Stomach (tissue), 9 donors: ENCODE results near the gene FANCC. TPM values are rescaled to one million over a fixed set of nuclear protein-coding genes. Genes with fewer than 3 reads are reported as not detected.

Experiments used
- DNase-seq, 2 donors: peaks; one replicate each; pipeline versions ENCODE4 v3.0.0 to v3.0.0-alpha.2; 2013 to 2019
- H3K27ac ChIP-seq, 5 donors: fragments of 200-600 bp in 4 of 5; sonication (generic) in 4 of 5; one replicate each; pipeline ENCODE4 v1.5.1; 2013 to 2019; ENCODE audit warnings: mild to moderate bottlenecking in 1 of 5, moderate library complexity in 1 of 5
- H3K27me3 ChIP-seq, 3 donors: fragments of 200-600 bp; sonication (generic); one replicate each; pipeline ENCODE4 v1.5.1; 2017 to 2019; ENCODE audit warnings: mixed run types in 1 of 3
- H3K36me3 ChIP-seq, 4 donors: fragments of 200-600 bp; sonication (generic); 1 replicate in 3 of 4; 2 replicates in 1 of 4; pipeline ENCODE4 v1.5.1; 2016 to 2019
- H3K4me1 ChIP-seq, 4 donors: fragments of 200-600 bp; sonication (generic); one replicate each; pipeline ENCODE4 v1.5.1; 2016 to 2019
- H3K4me3 ChIP-seq, 4 donors: fragments of 200-600 bp; sonication (generic) in 3 of 4; one replicate each; pipeline ENCODE4 v1.5.1; 2016 to 2019; ENCODE audit warnings: mild to moderate bottlenecking in 1 of 4
- H3K9me3 ChIP-seq, 4 donors: fragments of 200-600 bp; sonication (generic); one replicate each; pipeline ENCODE4 v1.5.1; 2016 to 2019
- CTCF ChIP-seq, 7 experiments: fragments of 450-650 bp in 4 of 7; fragments of 200-600 bp in 3 of 7; sonication (generic) in 3 of 7; IDR thresholded peaks; one replicate each; pipeline ENCODE4 v1.5.1; 2016 to 2019; ENCODE audit warnings: antibody characterized with exemption in 7 of 7, control low read depth in 2 of 7, mild to moderate bottlenecking in 1 of 7
- EP300 ChIP-seq: sonication (generic); formaldehyde crosslinking; IDR thresholded peaks from one replicate; pipeline ENCODE4 v1.6.1; 2017; ENCODE audit warnings: antibody characterized with exemption
- POLR2A ChIP-seq, 4 donors: fragments of 450-650 bp; IDR thresholded peaks; one replicate each; pipeline ENCODE4 v1.6.1; 2016; ENCODE audit warnings: antibody characterized with exemption in 4 of 4, control low read depth in 2 of 4, mild to moderate bottlenecking in 1 of 4, moderate library complexity in 1 of 4
- POLR2AphosphoS5 ChIP-seq, 3 donors: sonication (generic); formaldehyde crosslinking; IDR thresholded peaks; one replicate each; pipeline ENCODE4 v1.6.1; 2016; ENCODE audit warnings: antibody characterized with exemption in 3 of 3
- WGBS, 5 donors: extraction: QIAGEN DNeasy Blood & Tissue Kit in 3 of 5; methylation state at CpG; one replicate each; pipeline versions ENCODE4 v1.1.5 to v1.1.7; 2013 to 2018; 5-methylcytosine and 5-hydroxymethylcytosine counted together
- intact Hi-C: fragments of 100-400 bp; cut with DNase I; formaldehyde crosslinking; loops from one replicate; pipeline ENCODE4 v1.15.1; 2023; ENCODE audit warnings: low total_unique reads
- polyA plus RNA-seq, 3 donors: library from polyadenylated mRNA; stranded (reverse); fragments of 200-250 nt; gene quantifications; one replicate each; pipeline ENCODE4 v1.2.3, GENCODE V29; 2013
- total RNA-seq, 5 donors: library from RNA; depleted of rRNA; stranded (reverse); fragments of >200 nt; gene quantifications; one replicate each; pipeline versions ENCODE4 v1.1.0 to v1.2.3, GENCODE V29; 2014 to 2016
- donor health status: healthy with polysubstance abuse.
- donor health status: Bipolar disorder and iron deficiency.
- donor health status: healthy.

Gene FANCC
- total and polyA plus RNA-seq, 8 donors, result 3.1 to 24.5 (median 7.1) TPM

GRCh38 chr9:95171001-95171400, 146.5 kb downstream of the FANCC start:
- DNase-seq, result peak in 1 of 2 donors; percentile 65
- WGBS, 5 donors, result 52 to 64% (median 59%) methylated on average over 4 of the region's 4 CpGs
- H3K27me3 ChIP-seq, result no peaks in the 10 kb centered on the region
- no peak overlapping the region for H3K27ac ChIP-seq
- TF ChIP-seq CTCF (IDR thresholded peaks at IDR 0.05) (no peak), EP300 (no peak), POLR2AphosphoS5 (IDR thresholded peaks at IDR 0.05) (no peak), POLR2A (IDR thresholded peaks at IDR 0.05) (no peak)
- H3K9me3 ChIP-seq, result no peaks in the 10 kb centered on the region
- H3K4me3 ChIP-seq, result no peak overlapping the region
- H3K36me3 ChIP-seq, result peaks cover 0 to 4% (median 0%) of the 10 kb centered on the region in 4 donors
- peaks cover 0 to 10% (median 0%) of the 10 kb centered on the region in 4 donors for H3K4me1 ChIP-seq
- intact Hi-C loops, result no loop called here

GRCh38 chr9:95167998-95168397, 149.5 kb downstream of the FANCC start:
- H3K4me3 ChIP-seq, result no peak overlapping the region
- TF ChIP-seq EP300 (no peak), CTCF (IDR thresholded peaks at IDR 0.05) (peak in 5 of 7 experiments; percentile 68 to 87 (median 80)), POLR2AphosphoS5 (IDR thresholded peaks at IDR 0.05) (no peak), POLR2A (IDR thresholded peaks at IDR 0.05) (no peak)
- intact Hi-C loops, result no loop called here
- WGBS, 5 donors, result 43 to 61% (median 54%) methylated on average over 4 of the region's 4 CpGs
- peaks cover 0 to 10% (median 0%) of the 10 kb centered on the region in 4 donors for H3K4me1 ChIP-seq
- H3K27me3 ChIP-seq, result no peaks in the 10 kb centered on the region
- peak; percentile 60 to 70 for DNase-seq
- H3K27ac ChIP-seq, result no peak overlapping the region
- H3K36me3 ChIP-seq, result peaks cover 0 to 4% (median 0%) of the 10 kb centered on the region in 4 donors
- H3K9me3 ChIP-seq, result peaks cover 0 to 3% (median 0%) of the 10 kb centered on the region in 4 donors

- no peaks in the 10 kb centered on the region for H3K36me3 ChIP-seq
- H3K4me1 ChIP-seq, result no peaks in the 10 kb centered on the region
- no peak for DNase-seq
- H3K27me3 ChIP-seq, result no peaks in the 10 kb centered on the region
- H3K9me3 ChIP-seq, result peaks cover 0 to 3% (median 0%) of the 10 kb centered on the region in 4 donors
- WGBS, 5 donors, result 85 to 93% (median 91%) methylated on average over 1 of the region's 1 CpG
- no peak overlapping the region for H3K27ac ChIP-seq
- TF ChIP-seq CTCF (IDR thresholded peaks at IDR 0.05) (no peak), POLR2A (IDR thresholded peaks at IDR 0.05) (no peak), EP300 (no peak), POLR2AphosphoS5 (IDR thresholded peaks at IDR 0.05) (no peak)
- H3K4me3 ChIP-seq, result no peak overlapping the region
- intact Hi-C loops, result no loop called here
Observed at GRCh38 chr9:95165004-95165403, 152.5 kb downstream of the FANCC start.

GRCh38 chr9:95157481-95158151, 159.9 kb downstream of the FANCC start:
- Histone ChIP-seq H3K4me1 (peaks cover 0 to 18% (median 5%) of the 10 kb centered on the region in 4 donors), H3K9me3 (no peaks in the 10 kb centered on the region), H3K27me3 (no peaks in the 10 kb centered on the region), H3K36me3 (no peaks in the 10 kb centered on the region), H3K27ac (peak overlapping the region in 4 of 5 donors; percentile 4 to 60 (median 49)), H3K4me3 (no peak overlapping the region)
- WGBS, 5 donors, result 50 to 74% (median 64%) methylated on average over 7 of the region's 7 CpGs
- TF ChIP-seq POLR2AphosphoS5 (IDR thresholded peaks at IDR 0.05), result peak; percentile 21 to 65 (median 50)
- no peak for TF ChIP-seq EP300
- intact Hi-C loops, result no loop called here
- DNase-seq, result peak in 1 of 2 donors; percentile 92

- 85 to 99% (median 96%) methylated on average over 2 of the region's 2 CpGs for WGBS, 5 donors
- Histone ChIP-seq H3K27ac (peak overlapping the region in 2 of 5 donors; percentile 41 to 60), H3K4me1 (peaks cover 0 to 18% (median 5%) of the 10 kb centered on the region in 4 donors), H3K9me3 (no peaks in the 10 kb centered on the region), H3K36me3 (no peaks in the 10 kb centered on the region), H3K4me3 (no peak overlapping the region), H3K27me3 (no peaks in the 10 kb centered on the region)
- DNase-seq, result no peak
- no peak for TF ChIP-seq POLR2A (IDR thresholded peaks at IDR 0.05)
- no peak for TF ChIP-seq EP300
- TF ChIP-seq POLR2AphosphoS5 (IDR thresholded peaks at IDR 0.05), result no peak
- intact Hi-C loops, result no loop called here
Observed at GRCh38 chr9:95156074-95156473, 161.4 kb downstream of the FANCC start.
